H1 (cell line): Measurements from ENCODE around the gene SPTBN4. TPM values are rescaled to one million over a fixed set of nuclear protein-coding genes. Genes with fewer than 3 reads are reported as not detected.

Source experiments
- CTCF ChIA-PET: fragments of 300-600 bp; sonication (Branson Sonifier 250); formaldehyde crosslinking; loops from one replicate; lab custom pipeline; 2021; ENCODE audit not compliant: partially characterized antibody; lab: Charles Lee
- POLR2A ChIA-PET: fragments of 300-600 bp; sonication (Branson Sonifier 250); formaldehyde crosslinking; loops from one replicate; lab custom pipeline; 2021; ENCODE audit warnings: inconsistent platforms; ENCODE audit not compliant: partially characterized antibody; lab: Charles Lee
- DNase-seq, 2 experiments: peaks; one replicate each; pipeline versions ENCODE4 v3.0.0 to v3.0.0-alpha.2; 2010 to 2022; ENCODE audit warnings: low spot score in 2 of 2, low read depth in 1 of 2, mixed read lengths in 1 of 2
- FAIRE-seq: peaks from 2 replicates; lab custom pipeline; 2011; peaks lifted over from hg19 to GRCh38; lab: Jason Lieb, UNC
- H2AFZ ChIP-seq: 2 replicates; pipeline ENCODE4 v1.8.1; 2012; ENCODE audit warnings: low read length, inconsistent platforms
- H2AK5ac ChIP-seq: 2 replicates; pipeline ENCODE4 v1.6.1; 2013; ENCODE audit warnings: low read depth, low read length
- H2BK120ac ChIP-seq: replicated peaks from 2 replicates; pipeline ENCODE3; 2013; ENCODE audit warnings: low read depth, low read length, inconsistent platforms
- H2BK12ac ChIP-seq: 2 replicates; pipeline ENCODE4 v1.6.1; 2013; ENCODE audit warnings: low read depth, low read length
- H2BK15ac ChIP-seq: 2 replicates; pipeline ENCODE4 v1.6.1; 2013; ENCODE audit warnings: low read length
- H2BK20ac ChIP-seq: 2 replicates; pipeline ENCODE4 v1.6.1; 2013; ENCODE audit warnings: low read length
- H2BK5ac ChIP-seq: 2 replicates; pipeline ENCODE4 v1.6.1; 2013; ENCODE audit warnings: low read depth, low read length
- H3K14ac ChIP-seq: 2 replicates; pipeline ENCODE4 v1.6.1; 2013; ENCODE audit warnings: inconsistent platforms; ENCODE audit not compliant: insufficient read length
- H3K18ac ChIP-seq: 2 replicates; pipeline ENCODE4 v1.6.1; 2013; ENCODE audit warnings: low read length; ENCODE audit errors: extremely low read depth
- H3K23ac ChIP-seq: 2 replicates; pipeline ENCODE4 v1.6.1; 2013; ENCODE audit warnings: inconsistent platforms; ENCODE audit not compliant: insufficient read length
- H3K23me2 ChIP-seq: 2 replicates; pipeline ENCODE4 v1.6.1; 2013; ENCODE audit warnings: low read depth, low read length
- H3K27ac ChIP-seq: 2 replicates; pipeline ENCODE4 v1.6.1; 2011; ENCODE audit warnings: low read depth, low read length, inconsistent platforms
- H3K27me3 ChIP-seq, 4 experiments: replicated peaks in 1 of 4; 1 replicate in 1 of 4; 2 replicates in 3 of 4; pipeline versions ENCODE4 v1.6.1 to v1.8.1; 2011 to 2013; ENCODE audit warnings: low read length in 3 of 4, mild to moderate bottlenecking in 3 of 4, inconsistent platforms in 2 of 4, mixed read lengths in 2 of 4, moderate library complexity in 1 of 4; ENCODE audit not compliant: control insufficient read depth in 3 of 4, insufficient read depth in 3 of 4; ENCODE audit errors: extremely low read depth in 1 of 4
- H3K36me3 ChIP-seq, 4 experiments: 2 replicates each; pipeline versions ENCODE4 v1.6.1 to v1.8.1; 2011 to 2013; ENCODE audit warnings: mild to moderate bottlenecking in 4 of 4, low read length in 3 of 4, moderate library complexity in 2 of 4, control low read depth in 1 of 4, inconsistent platforms in 1 of 4; ENCODE audit not compliant: insufficient read depth in 4 of 4, control insufficient read depth in 2 of 4
- H3K4ac ChIP-seq: replicated peaks from 2 replicates; pipeline ENCODE3; 2013; ENCODE audit warnings: low read length, low read depth, mixed read lengths, inconsistent platforms; ENCODE audit not compliant: insufficient read length
- H3K4me1 ChIP-seq, 4 experiments: replicated peaks in 1 of 4; 1 replicate in 1 of 4; 2 replicates in 3 of 4; pipeline versions ENCODE4 v1.6.1 to v1.8.1; 2011 to 2013; ENCODE audit warnings: low read length in 3 of 4, inconsistent platforms in 2 of 4, mixed read lengths in 1 of 4; ENCODE audit not compliant: insufficient read depth in 4 of 4, control insufficient read depth in 3 of 4
- H3K4me2 ChIP-seq, 2 experiments: 2 replicates each; pipeline versions ENCODE4 v1.6.1 to v1.8.1; 2011 to 2013; ENCODE audit warnings: low read depth in 2 of 2, low read length in 2 of 2, control low read depth in 1 of 2, inconsistent platforms in 1 of 2, mild to moderate bottlenecking in 1 of 2; ENCODE audit not compliant: insufficient read depth in 1 of 2
- H3K4me3 ChIP-seq, 4 experiments: fragments of 200-600, 300-600 bp in 1 of 4; sonication (generic), shearing (Covaris generic), sonication (Bioruptor Twin) in 1 of 4; 2 replicates each; pipeline versions ENCODE4 v1.5.1 to v1.8.1; 2011 to 2016; ENCODE audit warnings: low read length in 4 of 4, low read depth in 3 of 4, control low read depth in 2 of 4, inconsistent platforms in 2 of 4, mild to moderate bottlenecking in 2 of 4, mixed read lengths in 1 of 4, moderate library complexity in 1 of 4; ENCODE audit not compliant: insufficient read depth in 2 of 4; ENCODE audit errors: extremely low read depth in 1 of 4
- H3K56ac ChIP-seq: replicated peaks from 2 replicates; pipeline ENCODE3; 2013; ENCODE audit warnings: low read depth, mild to moderate bottlenecking, mixed read lengths, low read length, inconsistent platforms; ENCODE audit not compliant: insufficient read length
- H3K79me1 ChIP-seq: 2 replicates; pipeline ENCODE4 v1.6.1; 2013; ENCODE audit warnings: low read depth, low read length, control low read depth
- H3K79me2 ChIP-seq, 2 experiments: 2 replicates each; pipeline versions ENCODE4 v1.6.1 to v1.8.1; 2012 to 2013; ENCODE audit warnings: low read length in 2 of 2, mild to moderate bottlenecking in 2 of 2, inconsistent platforms in 1 of 2; ENCODE audit not compliant: insufficient read depth in 2 of 2, control insufficient read depth in 1 of 2
- H3K9ac ChIP-seq, 4 experiments: replicated peaks in 1 of 4; 1 replicate in 1 of 4; 2 replicates in 3 of 4; pipeline versions ENCODE4 v1.6.1 to v1.8.1; 2011 to 2013; ENCODE audit warnings: low read depth in 3 of 4, low read length in 3 of 4, control low read depth in 2 of 4, mild to moderate bottlenecking in 2 of 4, moderate library complexity in 2 of 4, inconsistent platforms in 1 of 4; ENCODE audit errors: extremely low read depth in 1 of 4
- H3K9me3 ChIP-seq, 2 experiments: 2 replicates each; pipeline versions ENCODE4 v1.6.1 to v1.8.1; 2012 to 2013; ENCODE audit warnings: mild to moderate bottlenecking in 2 of 2, moderate library complexity in 2 of 2, control low read depth in 1 of 2, inconsistent platforms in 1 of 2, low read depth in 1 of 2, low read length in 1 of 2, mixed read lengths in 1 of 2; ENCODE audit not compliant: insufficient read depth in 2 of 2
- H4K20me1 ChIP-seq, 2 experiments: replicated peaks in 1 of 2; 2 replicates each; pipeline versions ENCODE3 to v1.8.1; 2011 to 2013; ENCODE audit warnings: inconsistent platforms in 2 of 2, low read length in 2 of 2, mild to moderate bottlenecking in 1 of 2; ENCODE audit not compliant: insufficient read depth in 2 of 2, control insufficient read depth in 1 of 2
- H4K5ac ChIP-seq: 2 replicates; pipeline ENCODE4 v1.6.1; 2013; ENCODE audit warnings: low read length, low read depth, mixed read lengths, inconsistent platforms; ENCODE audit not compliant: insufficient read length
- H4K8ac ChIP-seq: 2 replicates; pipeline ENCODE4 v1.8.0; 2013; ENCODE audit warnings: mild to moderate bottlenecking, moderate library complexity, low read length, inconsistent platforms; ENCODE audit not compliant: insufficient read depth; ENCODE audit errors: extremely low read depth
- H4K91ac ChIP-seq: replicated peaks from 2 replicates; pipeline ENCODE3; 2013; ENCODE audit warnings: low read length, mixed read lengths, inconsistent platforms; ENCODE audit not compliant: insufficient read length
- CBX5 ChIP-seq: fragments of 300-800, 300-1000 bp; sonication (generic); IDR thresholded peaks from 2 replicates; pipeline ENCODE4 v1.7.1; 2016; ENCODE audit warnings: antibody characterized with exemption, low read length, low read depth
- CEBPB ChIP-seq: IDR thresholded peaks from 2 replicates; pipeline ENCODE4 v1.6.1; 2012; ENCODE audit warnings: low read depth, low read length
- CHD1 ChIP-seq: IDR thresholded peaks from 2 replicates; pipeline ENCODE4 v1.6.1; 2012; ENCODE audit warnings: low read depth, low read length, improper control_type of control experiment
- FOSL1 ChIP-seq: IDR thresholded peaks from 2 replicates; pipeline ENCODE4 v1.6.1; 2011; ENCODE audit warnings: mild to moderate bottlenecking, low read depth, low read length, moderate library complexity; ENCODE audit not compliant: insufficient read depth
- KDM1A ChIP-seq: fragments of 200-600, 300-600 bp; sonication (generic); IDR thresholded peaks from 2 replicates; pipeline ENCODE4 v1.7.1; 2016; ENCODE audit warnings: mild to moderate bottlenecking, low read length, borderline replicate concordance
- KDM4A ChIP-seq: IDR thresholded peaks from one replicate; pipeline ENCODE4 v1.7.1; 2012; ENCODE audit warnings: low read depth, mild to moderate bottlenecking, moderate library complexity, low read length, inconsistent platforms; ENCODE audit not compliant: severe bottlenecking
- NANOG ChIP-seq: IDR thresholded peaks from 2 replicates; pipeline ENCODE4 v1.6.1; 2011; ENCODE audit warnings: low read length, low read depth, mild to moderate bottlenecking, inconsistent platforms; ENCODE audit not compliant: insufficient read depth, poor library complexity, severe bottlenecking
- RBBP5 ChIP-seq: IDR thresholded peaks from 2 replicates; pipeline ENCODE4 v1.7.1; 2012; ENCODE audit warnings: low read depth, mild to moderate bottlenecking, inconsistent platforms, low read length, moderate library complexity, borderline replicate concordance
- SP4 ChIP-seq: IDR thresholded peaks from 2 replicates; pipeline ENCODE4 v1.6.1; 2012; ENCODE audit warnings: low read length, inconsistent platforms
- TAF7 ChIP-seq: optimal IDR thresholded peaks from 2 replicates; pipeline ENCODE3; 2011; ENCODE audit warnings: low read depth, mild to moderate bottlenecking, inconsistent platforms, low read length, moderate library complexity, borderline replicate concordance
- TEAD4 ChIP-seq: IDR thresholded peaks from 2 replicates; pipeline ENCODE4 v1.6.1; 2012; ENCODE audit warnings: low read depth, low read length, inconsistent platforms, mixed read lengths
- YY1 ChIP-seq: IDR thresholded peaks from 2 replicates; pipeline ENCODE4 v1.6.1; 2011; ENCODE audit warnings: low read depth, mild to moderate bottlenecking, low read length
- ZNF274 ChIP-seq: IDR thresholded peaks from 2 replicates; pipeline ENCODE4 v1.7.0; 2012; ENCODE audit warnings: low read length, borderline replicate concordance; ENCODE audit errors: extremely low read depth
- WGBS, 2 experiments: shearing (Covaris generic) in 1 of 2; methylation state at CpG; one replicate each; pipeline versions ENCODE4 v1.1.6 to v1.1.7; 2013 to 2015; ENCODE audit warnings: low lambda C conversion rate in 2 of 2, mixed read lengths in 2 of 2, inconsistent platforms in 1 of 2, low coverage in 1 of 2, missing lambda C conversion rate in 1 of 2; ENCODE audit not compliant: insufficient replicate concordance in 2 of 2, insufficient coverage in 1 of 2, insufficient read length in 1 of 2; ENCODE audit errors: extremely low coverage in 1 of 2, missing lambda C conversion rate in 1 of 2; 5-methylcytosine and 5-hydroxymethylcytosine counted together
- polyA plus RNA-seq, 7 experiments: library from polyadenylated mRNA; depleted of rRNA in 3 of 7; stranded (reverse) in 5 of 7; unstranded in 2 of 7; fragments of >200 nt in 5 of 7; fragments of 200-250 nt in 2 of 7; gene quantifications; 1 replicate in 5 of 7; 2 replicates in 1 of 7; 4 replicates in 1 of 7; pipeline versions ENCODE4 v1.2.1 to v1.2.3, GENCODE V29; 2011 to 2013; ENCODE audit warnings: missing spikeins in 2 of 7, mixed read lengths in 2 of 7
- total RNA-seq: library from RNA; stranded (reverse); fragmentation: NEBNext Ultra II Directional; extraction: Animal tissue kit (Norgen Biotek cat#: 25700); gene quantifications from 2 replicates; pipeline ENCODE4 v1.2.1, GENCODE V29; 2021
- TF ChIP-seq, protein P1 (sequence below): IDR thresholded peaks from 2 replicates; pipeline ENCODE4 v1.6.1; 2011; ENCODE audit warnings: low read length, improper control_type of control experiment

SPTBN4 gene
- total and polyA plus RNA-seq, 2 of the 8 experiments (the other 6 are each of a cell fraction or from before 2014, with no cell fraction given): 1.9 to 3.0 TPM

DNA sequence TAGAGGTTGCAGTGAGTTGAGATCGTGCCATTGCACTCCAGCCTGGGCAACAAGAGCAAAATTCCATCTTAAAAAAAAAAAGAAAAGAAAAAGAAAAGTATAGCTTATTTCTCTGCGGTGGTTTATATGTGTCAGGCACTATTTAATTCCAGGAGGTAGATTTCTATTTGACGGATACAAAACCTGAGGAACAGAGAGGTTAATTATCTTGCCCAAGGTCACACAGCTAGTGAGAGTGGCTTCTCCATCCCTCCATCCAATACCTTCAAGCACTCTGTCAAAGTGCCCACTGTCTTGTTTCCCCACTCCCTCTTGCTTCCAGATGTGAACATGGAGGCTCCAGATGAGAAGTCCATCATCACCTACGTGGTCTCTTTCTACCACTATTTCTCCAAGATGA, 34.8 kb downstream of the SPTBN4 start:
- Histone ChIP-seq H3K79me2 (no peaks in the 10 kb centered on the region), H2BK12ac (no peak overlapping the region), H4K91ac (no peak overlapping the region), H3K23ac (no peak overlapping the region), H4K8ac (no peak overlapping the region), H3K23me2 (no peaks in the 10 kb centered on the region; the same call in 1 of the 2 replicates), H2AFZ (no peak overlapping the region), H3K79me1 (no peaks in the 10 kb centered on the region), H3K27ac (no peak overlapping the region), H2BK15ac (no peak overlapping the region), H3K4me2 (no peak overlapping the region), H3K4me3 (no peak overlapping the region), H4K20me1 (no peaks in the 10 kb centered on the region), H2BK20ac (no peak overlapping the region), H3K9me3 (no peaks in the 10 kb centered on the region), H2BK5ac (no peak overlapping the region), H4K5ac (no peak overlapping the region), H3K9ac (no peak overlapping the region), H3K27me3 (peaks cover 0 to 9% (median 3%) of the 10 kb centered on the region in 4 experiments; a peak in 3 of 7 replicates), H3K56ac (no peak overlapping the region), H2BK120ac (no peak overlapping the region), H3K4me1 (no peaks in the 10 kb centered on the region), H3K18ac (no peak overlapping the region), H3K36me3 (no peaks in the 10 kb centered on the region), H3K4ac (no peak overlapping the region), H2AK5ac (no peak overlapping the region), H3K14ac (no peak overlapping the region)
- 83% methylated on average over 4 of the region's 4 CpGs; no CpG with 5 or more reads in 1 of the 2 experiments for WGBS, 2 experiments
- POLR2A ChIA-PET: interaction anchor here (1.6 kb wide), 1 partner anchor 9 kb away, joined by 3 read pairs; no protein-coding TSS in a partner anchor
- CTCF ChIA-PET: interaction anchor here (1.0 to 3.7 kb wide), 8 partner anchors 11 to 184 kb away, joined by 3 to 18 read pairs (median 6); partner anchors contain the start of gene BLVRB
- no peak for FAIRE-seq
- no peak for DNase-seq
- TF ChIP-seq CBX5 (no peak), KDM1A (no peak), TAF7 (no peak), RBBP5 (no peak), NANOG (no peak), FOSL1 (no peak), CEBPB (no peak), KDM4A (no peak), YY1 (no peak), CHD1 (no peak), SP4 (no peak), TEAD4 (no peak), ZNF274 (no peak)
- TF ChIP-seq, protein P1, sequence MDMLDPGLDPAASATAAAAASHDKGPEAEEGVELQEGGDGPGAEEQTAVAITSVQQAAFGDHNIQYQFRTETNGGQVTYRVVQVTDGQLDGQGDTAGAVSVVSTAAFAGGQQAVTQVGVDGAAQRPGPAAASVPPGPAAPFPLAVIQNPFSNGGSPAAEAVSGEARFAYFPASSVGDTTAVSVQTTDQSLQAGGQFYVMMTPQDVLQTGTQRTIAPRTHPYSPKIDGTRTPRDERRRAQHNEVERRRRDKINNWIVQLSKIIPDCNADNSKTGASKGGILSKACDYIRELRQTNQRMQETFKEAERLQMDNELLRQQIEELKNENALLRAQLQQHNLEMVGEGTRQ: no peak
